WTC11 (cell line): ENCODE measurements around the gene GADD45B. TPM values are rescaled to one million over a fixed set of nuclear protein-coding genes. Genes with fewer than 3 reads are reported as not detected.

Source experiments
- ATAC-seq: fragments of 200-7000 bp; cut with Tn5 transposase; 2 replicates; pipeline ENCODE4 v1.10.0; 2021; ENCODE audit warnings: mild to moderate bottlenecking, moderate library complexity
- CTCF ChIA-PET: fragments of 300-600 bp; sonication (Branson Sonifier 250); formaldehyde crosslinking; loops from one replicate; lab custom pipeline; 2021; ENCODE audit warnings: antibody characterized with exemption; lab: Charles Lee
- POLR2A ChIA-PET: fragments of 350-600 bp; sonication (Branson Sonifier 250); formaldehyde crosslinking; loops from one replicate; lab custom pipeline; 2021; ENCODE audit warnings: antibody characterized with exemption; lab: Charles Lee
- DNase-seq: peaks from one replicate; pipeline ENCODE4 v3.0.0; 2021; ENCODE audit warnings: low spot score
- H3K27ac Mint-ChIP-seq: 2 replicates; pipeline ENCODE4 v1.8.0; 2021; ENCODE audit warnings: mixed read lengths
- H3K27me3 Mint-ChIP-seq: 2 replicates; pipeline ENCODE4 v1.8.0; 2021; ENCODE audit warnings: low read depth, mild to moderate bottlenecking, moderate library complexity, mixed read lengths
- H3K36me3 Mint-ChIP-seq: 2 replicates; pipeline ENCODE4 v1.8.0; 2021; ENCODE audit warnings: mixed read lengths
- H3K4me1 Mint-ChIP-seq: 2 replicates; pipeline ENCODE4 v1.8.0; 2022; ENCODE audit warnings: mixed read lengths
- H3K4me3 Mint-ChIP-seq: 2 replicates; pipeline ENCODE4 v1.8.0; 2021; ENCODE audit warnings: mild to moderate bottlenecking, moderate library complexity, mixed read lengths
- H3K9me3 Mint-ChIP-seq: 2 replicates; pipeline ENCODE4 v1.8.0; 2021; ENCODE audit warnings: mixed read lengths
- ATF3 ChIP-seq: sonication (generic); formaldehyde crosslinking; conservative IDR thresholded peaks from 2 replicates; pipeline ENCODE4 v1.8.1; 2022; ENCODE audit warnings: mild to moderate bottlenecking, missing genetic modification reagents
- CREM ChIP-seq: sonication (generic); formaldehyde crosslinking; IDR thresholded peaks from 2 replicates; pipeline ENCODE4 v1.8.1; 2022; ENCODE audit warnings: mild to moderate bottlenecking, missing genetic modification reagents, moderate library complexity
- CTCF ChIP-seq: fragments of 200-600 bp; IDR thresholded peaks from 2 replicates; pipeline ENCODE4 v1.8.0; 2022; ENCODE audit warnings: antibody characterized with exemption
- E2F1 ChIP-seq: sonication (generic); formaldehyde crosslinking; IDR thresholded peaks from 2 replicates; pipeline ENCODE4 v1.8.0; 2022; ENCODE audit warnings: mild to moderate bottlenecking, missing genetic modification reagents
- FOXJ3 ChIP-seq: sonication (generic); formaldehyde crosslinking; IDR thresholded peaks from 2 replicates; pipeline ENCODE4 v1.9.0; 2021; ENCODE audit warnings: missing genetic modification reagents, mild to moderate bottlenecking, borderline replicate concordance
- IRF2 ChIP-seq: sonication (generic); formaldehyde crosslinking; IDR thresholded peaks from 2 replicates; pipeline ENCODE4 v1.8.0; 2022; ENCODE audit warnings: low read depth, missing genetic modification reagents, borderline replicate concordance
- JUN ChIP-seq: sonication (generic); formaldehyde crosslinking; IDR thresholded peaks from 2 replicates; pipeline ENCODE4 v1.8.0; 2023; ENCODE audit warnings: mild to moderate bottlenecking, missing genetic modification reagents
- MAX ChIP-seq: sonication (generic); formaldehyde crosslinking; IDR thresholded peaks from 2 replicates; pipeline ENCODE4 v1.8.0; 2022; ENCODE audit warnings: mild to moderate bottlenecking, missing genetic modification reagents
- NR2C2 ChIP-seq: sonication (generic); formaldehyde crosslinking; IDR thresholded peaks from 2 replicates; pipeline ENCODE4 v1.8.0; 2022; ENCODE audit warnings: mild to moderate bottlenecking, missing genetic modification reagents
- USF2 ChIP-seq: sonication (generic); formaldehyde crosslinking; IDR thresholded peaks from 2 replicates; pipeline ENCODE4 v1.8.1; 2023; ENCODE audit warnings: mild to moderate bottlenecking, missing genetic modification reagents, moderate library complexity
- ZMAT4 ChIP-seq: fragments of 250-450 bp; sonication (Bioruptor Pico); IDR thresholded peaks from 2 replicates; pipeline ENCODE4 v1.9.0; 2021; ENCODE audit warnings: mild to moderate bottlenecking
- ZNF121 ChIP-seq: sonication (generic); formaldehyde crosslinking; IDR thresholded peaks from 2 replicates; pipeline ENCODE4 v1.8.0; 2023; ENCODE audit warnings: missing genetic modification reagents
- ZNF263 ChIP-seq: sonication (generic); formaldehyde crosslinking; IDR thresholded peaks from 2 replicates; pipeline ENCODE4 v1.8.1; 2022; ENCODE audit warnings: low read depth, mild to moderate bottlenecking, moderate library complexity, missing genetic modification reagents
- ZNF396 ChIP-seq: fragments of 250-450 bp; sonication (Bioruptor Pico); IDR thresholded peaks from 2 replicates; pipeline ENCODE4 v1.8.0; 2021; ENCODE audit warnings: mild to moderate bottlenecking, moderate library complexity, borderline replicate concordance
- ZNF532 ChIP-seq: fragments of 250-450 bp; sonication (Bioruptor Pico); IDR thresholded peaks from 2 replicates; pipeline ENCODE4 v1.9.0; 2021; ENCODE audit warnings: mild to moderate bottlenecking, borderline replicate concordance
- total RNA-seq: library from RNA; stranded (reverse); gene quantifications from 3 replicates; pipeline ENCODE4 v1.2.3, GENCODE V29; 2021

Gene GADD45B
- total RNA-seq, 1 experiment from 2014 or later: 17.9 TPM

- POLR2A ChIA-PET: interaction anchor here (1.7 kb wide), 1 partner anchor 35 kb away, joined by 4 read pairs; the partner anchor contains the start of gene GADD45B
- ATAC-seq (no peak), DNase-seq (no peak)
- Mint-ChIP-seq H3K27ac (no peak overlapping the region), H3K27me3 (no peaks in the 10 kb centered on the region), H3K4me1 (peaks cover 10% of the 10 kb centered on the region; the same call in 1 of the 2 replicates), H3K36me3 (no peaks in the 10 kb centered on the region), H3K4me3 (no peak overlapping the region), H3K9me3 (peaks cover 3% of the 10 kb centered on the region; the same call in 1 of the 2 replicates)
- CTCF ChIA-PET: interaction anchor here (1.3 to 1.6 kb wide), 2 partner anchors 67 to 102 kb away, joined by 3 to 5 read pairs; no protein-coding TSS in a partner anchor
- TF ChIP-seq ZNF396 (CRISPR knock-in tag) (no peak), ZNF532 (CRISPR knock-in tag) (no peak), JUN (CRISPR knock-in tag) (no peak), CTCF (no peak), ZNF263 (CRISPR knock-in tag) (no peak), E2F1 (CRISPR knock-in tag) (no peak), CREM (CRISPR knock-in tag) (no peak)
Observed at GRCh38 chr19:2511570-2511969, 35.6 kb downstream of the GADD45B start.

GRCh38 chr19:2511991-2512390, 36.1 kb downstream of the GADD45B start:
- Mint-ChIP-seq H3K27me3 (no peaks in the 10 kb centered on the region), H3K4me3 (no peak overlapping the region), H3K4me1 (peaks cover 9% of the 10 kb centered on the region; the same call in 1 of the 2 replicates), H3K27ac (no peak overlapping the region), H3K9me3 (peaks cover 3% of the 10 kb centered on the region; the same call in 1 of the 2 replicates), H3K36me3 (no peaks in the 10 kb centered on the region)
- TF ChIP-seq IRF2 (no peak), USF2 (no peak), ZNF121 (no peak), ZMAT4 (CRISPR knock-in tag) (no peak), MAX (CRISPR knock-in tag) (no peak), ATF3 (CRISPR knock-in tag) (no peak), FOXJ3 (CRISPR knock-in tag) (no peak), NR2C2 (CRISPR knock-in tag) (no peak)
- CTCF ChIA-PET: interaction anchor here (1.1 to 1.6 kb wide), 3 partner anchors 67 to 102 kb away, joined by 3 to 5 read pairs (median 3); no protein-coding TSS in a partner anchor
- DNase-seq (no peak), ATAC-seq (no peak)
- POLR2A ChIA-PET: interaction anchor here (1.7 kb wide), 1 partner anchor 36 kb away, joined by 4 read pairs; the partner anchor contains the start of gene GADD45B
